GM23338 (cell line): ENCODE results near the gene ACTR2. TPM values are rescaled to one million over a fixed set of nuclear protein-coding genes. Genes with fewer than 3 reads are reported as not detected.

Experiments
- ATAC-seq: fragments of 200-7000 bp; cut with Tn5 transposase; 3 replicates; pipeline ENCODE4 v1.9.1; 2020
- DNase-seq: peaks from one replicate; pipeline ENCODE4 v3.0.0-alpha.2; 2015; ENCODE audit warnings: low spot score
- H2AFZ ChIP-seq: fragments of 200-600 bp; sonication (generic); 2 replicates; pipeline ENCODE4 v1.8.0; 2016; ENCODE audit warnings: antibody characterized with exemption, mild to moderate bottlenecking, moderate library complexity
- H3F3A ChIP-seq: fragments of 200-600 bp; sonication (generic); replicated peaks from 2 replicates; pipeline ENCODE4 v1.8.0; 2017; ENCODE audit warnings: antibody characterized with exemption, mixed run types, low read depth
- H3K27ac ChIP-seq: fragments of 200-600 bp; sonication (generic); 2 replicates; pipeline ENCODE4 v1.6.1; 2016; ENCODE audit warnings: low read depth
- H3K27me3 ChIP-seq: fragments of 200-600 bp; sonication (generic); 2 replicates; pipeline ENCODE4 v1.8.0; 2016; ENCODE audit warnings: mild to moderate bottlenecking, mixed run types, moderate library complexity; ENCODE audit not compliant: insufficient read depth
- H3K36me3 ChIP-seq: fragments of 200-600 bp; sonication (generic); 2 replicates; pipeline ENCODE4 v1.8.0; 2016; ENCODE audit warnings: mild to moderate bottlenecking; ENCODE audit not compliant: insufficient read depth
- H3K4me1 ChIP-seq: fragments of 200-600 bp; sonication (generic); 2 replicates; pipeline ENCODE4 v1.8.0; 2016; ENCODE audit warnings: mild to moderate bottlenecking, moderate library complexity; ENCODE audit not compliant: insufficient read depth
- H3K4me2 ChIP-seq: fragments of 200-600 bp; sonication (generic); 2 replicates; pipeline ENCODE4 v1.7.1; 2017; ENCODE audit warnings: mixed run types
- H3K4me3 ChIP-seq: fragments of 200-600 bp; sonication (generic); 2 replicates; pipeline ENCODE4 v1.6.1; 2016; ENCODE audit warnings: mixed run types
- H3K79me2 ChIP-seq: fragments of 200-600 bp; sonication (generic); replicated peaks from 2 replicates; pipeline ENCODE4 v1.8.0; 2017; ENCODE audit warnings: mild to moderate bottlenecking; ENCODE audit not compliant: insufficient read depth
- H3K9me2 ChIP-seq: fragments of 200-600 bp; sonication (generic); 2 replicates; pipeline ENCODE4 v1.8.0; 2017; ENCODE audit not compliant: insufficient read depth
- H4K20me1 ChIP-seq: fragments of 200-600 bp; sonication (generic); replicated peaks from 2 replicates; pipeline ENCODE4 v1.8.0; 2017; ENCODE audit warnings: mild to moderate bottlenecking; ENCODE audit not compliant: insufficient read depth
- H3K27ac Mint-ChIP-seq: 2 replicates; pipeline ENCODE4 v1.8.0; 2020; ENCODE audit warnings: inconsistent platforms, mild to moderate bottlenecking, moderate library complexity, mixed read lengths
- H3K27me3 Mint-ChIP-seq: 3 replicates; pipeline ENCODE4 v1.8.0; 2022; ENCODE audit warnings: low read depth, mild to moderate bottlenecking, moderate library complexity, mixed read lengths, inconsistent platforms; ENCODE audit not compliant: insufficient read depth, poor library complexity
- H3K36me3 Mint-ChIP-seq: 3 replicates; pipeline ENCODE4 v1.8.0; 2021; ENCODE audit warnings: low read depth, mild to moderate bottlenecking, inconsistent platforms, moderate library complexity, mixed read lengths
- H3K4me1 Mint-ChIP-seq: 3 replicates; pipeline ENCODE4 v1.8.0; 2020; ENCODE audit warnings: mild to moderate bottlenecking, inconsistent platforms, mixed read lengths
- H3K4me3 Mint-ChIP-seq: 3 replicates; pipeline ENCODE4 v1.8.0; 2021; ENCODE audit warnings: moderate library complexity, mild to moderate bottlenecking, inconsistent platforms, mixed read lengths
- H3K9me3 Mint-ChIP-seq: 3 replicates; pipeline ENCODE4 v1.8.0; 2020; ENCODE audit warnings: moderate library complexity, mild to moderate bottlenecking, inconsistent platforms, mixed read lengths
- EZH2 ChIP-seq: fragments of 200-600 bp; sonication (generic); IDR thresholded peaks from one replicate; pipeline ENCODE4 v1.8.0; 2017; ENCODE audit warnings: antibody characterized with exemption, mild to moderate bottlenecking, low read depth; ENCODE audit not compliant: unreplicated experiment
- JUNB ChIP-seq: IDR thresholded peaks from one replicate; pipeline ENCODE4 v1.6.1; 2016; ENCODE audit warnings: antibody characterized with exemption; ENCODE audit not compliant: unreplicated experiment
- ZNF331 ChIP-seq: fragments of 250-450 bp; sonication (Bioruptor Pico); IDR thresholded peaks from 2 replicates; pipeline ENCODE4 v1.5.0; 2020; ENCODE audit warnings: low read depth, mild to moderate bottlenecking, moderate library complexity
- polyA plus RNA-seq: library from polyadenylated mRNA; unstranded; fragments of >200 nt; fragmentation: Nextera tagmentation; extraction: Ambion mirVana; gene quantifications from 2 replicates; pipeline ENCODE4 v1.2.1, GENCODE V29; 2016
- total RNA-seq: library from RNA; depleted of rRNA; stranded (reverse); fragments of >200 nt; shearing (Covaris generic); gene quantifications from 2 replicates; pipeline ENCODE4 v1.2.3, GENCODE V29; 2014
- TF ChIP-seq, protein P1 (sequence below): fragments of 250-450 bp; sonication (Bioruptor Pico); IDR thresholded peaks from 2 replicates; pipeline ENCODE4 v1.5.0; 2020; ENCODE audit warnings: mild to moderate bottlenecking, moderate library complexity
- TF ChIP-seq, protein P2 (sequence below): IDR thresholded peaks from 2 replicates; pipeline ENCODE4 v1.6.1; 2016; ENCODE audit warnings: antibody characterized with exemption

Gene ACTR2
- total and polyA plus RNA-seq, 2 experiments from 2014 or later: 73.6 to 87.6 TPM

DNA sequence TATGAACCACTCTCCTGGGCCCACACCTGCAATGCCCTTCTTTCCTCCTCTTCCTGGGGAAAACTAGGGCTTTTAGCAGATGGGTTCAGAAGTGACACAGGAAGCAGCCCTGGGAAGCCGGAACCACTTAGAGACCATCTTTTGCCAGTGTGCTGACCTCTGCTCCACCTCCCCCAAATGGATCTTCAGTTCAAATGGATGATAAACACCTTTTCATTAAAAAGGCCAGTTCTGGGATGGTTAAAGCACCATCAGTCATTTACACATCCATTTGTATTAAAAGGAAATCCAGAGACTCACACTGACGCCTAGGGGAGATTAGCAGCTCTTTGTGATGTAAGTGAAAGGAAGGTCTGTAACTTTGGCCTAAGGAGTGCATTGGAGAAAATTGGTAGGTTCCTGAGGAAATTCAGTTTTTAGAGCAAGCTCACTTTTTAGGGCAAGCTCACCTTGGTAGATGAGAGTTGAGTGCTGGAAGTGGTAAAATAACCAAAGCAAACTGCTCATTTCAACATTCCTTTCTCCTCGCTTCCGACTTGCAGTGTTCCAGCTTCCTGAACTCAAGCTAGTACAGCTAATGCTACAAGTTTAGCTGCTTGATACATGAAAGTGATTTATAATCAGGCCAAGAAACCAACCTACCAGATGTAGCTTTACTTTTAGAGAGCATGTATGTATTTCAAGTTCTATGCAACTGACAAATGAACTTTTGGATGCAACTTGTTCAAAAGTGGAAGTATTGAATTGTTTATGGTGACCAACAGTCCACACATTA, 47.7 kb downstream of the ACTR2 start (continued):
- TF ChIP-seq, protein P1, sequence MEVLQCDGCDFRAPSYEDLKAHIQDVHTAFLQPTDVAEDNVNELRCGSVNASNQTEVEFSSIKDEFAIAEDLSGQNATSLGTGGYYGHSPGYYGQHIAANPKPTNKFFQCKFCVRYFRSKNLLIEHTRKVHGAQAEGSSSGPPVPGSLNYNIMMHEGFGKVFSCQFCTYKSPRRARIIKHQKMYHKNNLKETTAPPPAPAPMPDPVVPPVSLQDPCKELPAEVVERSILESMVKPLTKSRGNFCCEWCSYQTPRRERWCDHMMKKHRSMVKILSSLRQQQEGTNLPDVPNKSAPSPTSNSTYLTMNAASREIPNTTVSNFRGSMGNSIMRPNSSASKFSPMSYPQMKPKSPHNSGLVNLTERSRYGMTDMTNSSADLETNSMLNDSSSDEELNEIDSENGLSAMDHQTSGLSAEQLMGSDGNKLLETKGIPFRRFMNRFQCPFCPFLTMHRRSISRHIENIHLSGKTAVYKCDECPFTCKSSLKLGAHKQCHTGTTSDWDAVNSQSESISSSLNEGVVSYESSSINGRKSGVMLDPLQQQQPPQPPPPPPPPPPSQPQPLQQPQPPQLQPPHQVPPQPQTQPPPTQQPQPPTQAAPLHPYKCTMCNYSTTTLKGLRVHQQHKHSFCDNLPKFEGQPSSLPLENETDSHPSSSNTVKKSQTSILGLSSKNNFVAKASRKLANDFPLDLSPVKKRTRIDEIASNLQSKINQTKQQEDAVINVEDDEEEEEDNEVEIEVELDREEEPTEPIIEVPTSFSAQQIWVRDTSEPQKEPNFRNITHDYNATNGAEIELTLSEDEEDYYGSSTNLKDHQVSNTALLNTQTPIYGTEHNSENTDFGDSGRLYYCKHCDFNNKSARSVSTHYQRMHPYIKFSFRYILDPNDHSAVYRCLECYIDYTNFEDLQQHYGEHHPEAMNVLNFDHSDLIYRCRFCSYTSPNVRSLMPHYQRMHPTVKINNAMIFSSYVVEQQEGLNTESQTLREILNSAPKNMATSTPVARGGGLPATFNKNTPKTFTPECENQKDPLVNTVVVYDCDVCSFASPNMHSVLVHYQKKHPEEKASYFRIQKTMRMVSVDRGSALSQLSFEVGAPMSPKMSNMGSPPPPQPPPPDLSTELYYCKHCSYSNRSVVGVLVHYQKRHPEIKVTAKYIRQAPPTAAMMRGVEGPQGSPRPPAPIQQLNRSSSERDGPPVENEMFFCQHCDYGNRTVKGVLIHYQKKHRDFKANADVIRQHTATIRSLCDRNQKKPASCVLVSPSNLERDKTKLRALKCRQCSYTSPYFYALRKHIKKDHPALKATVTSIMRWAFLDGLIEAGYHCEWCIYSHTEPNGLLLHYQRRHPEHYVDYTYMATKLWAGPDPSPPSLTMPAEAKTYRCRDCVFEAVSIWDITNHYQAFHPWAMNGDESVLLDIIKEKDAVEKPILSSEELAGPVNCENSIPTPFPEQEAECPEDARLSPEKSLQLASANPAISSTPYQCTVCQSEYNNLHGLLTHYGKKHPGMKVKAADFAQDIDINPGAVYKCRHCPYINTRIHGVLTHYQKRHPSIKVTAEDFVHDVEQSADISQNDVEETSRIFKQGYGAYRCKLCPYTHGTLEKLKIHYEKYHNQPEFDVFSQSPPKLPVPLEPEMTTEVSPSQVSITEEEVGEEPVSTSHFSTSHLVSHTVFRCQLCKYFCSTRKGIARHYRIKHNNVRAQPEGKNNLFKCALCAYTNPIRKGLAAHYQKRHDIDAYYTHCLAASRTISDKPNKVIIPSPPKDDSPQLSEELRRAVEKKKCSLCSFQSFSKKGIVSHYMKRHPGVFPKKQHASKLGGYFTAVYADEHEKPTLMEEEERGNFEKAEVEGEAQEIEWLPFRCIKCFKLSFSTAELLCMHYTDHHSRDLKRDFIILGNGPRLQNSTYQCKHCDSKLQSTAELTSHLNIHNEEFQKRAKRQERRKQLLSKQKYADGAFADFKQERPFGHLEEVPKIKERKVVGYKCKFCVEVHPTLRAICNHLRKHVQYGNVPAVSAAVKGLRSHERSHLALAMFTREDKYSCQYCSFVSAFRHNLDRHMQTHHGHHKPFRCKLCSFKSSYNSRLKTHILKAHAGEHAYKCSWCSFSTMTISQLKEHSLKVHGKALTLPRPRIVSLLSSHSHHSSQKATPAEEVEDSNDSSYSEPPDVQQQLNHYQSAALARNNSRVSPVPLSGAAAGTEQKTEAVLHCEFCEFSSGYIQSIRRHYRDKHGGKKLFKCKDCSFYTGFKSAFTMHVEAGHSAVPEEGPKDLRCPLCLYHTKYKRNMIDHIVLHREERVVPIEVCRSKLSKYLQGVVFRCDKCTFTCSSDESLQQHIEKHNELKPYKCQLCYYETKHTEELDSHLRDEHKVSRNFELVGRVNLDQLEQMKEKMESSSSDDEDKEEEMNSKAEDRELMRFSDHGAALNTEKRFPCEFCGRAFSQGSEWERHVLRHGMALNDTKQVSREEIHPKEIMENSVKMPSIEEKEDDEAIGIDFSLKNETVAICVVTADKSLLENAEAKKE (CRISPR knock-in tag): no peak
- TF ChIP-seq JUNB (no peak), ZNF331 (CRISPR knock-in tag) (no peak)

DNA sequence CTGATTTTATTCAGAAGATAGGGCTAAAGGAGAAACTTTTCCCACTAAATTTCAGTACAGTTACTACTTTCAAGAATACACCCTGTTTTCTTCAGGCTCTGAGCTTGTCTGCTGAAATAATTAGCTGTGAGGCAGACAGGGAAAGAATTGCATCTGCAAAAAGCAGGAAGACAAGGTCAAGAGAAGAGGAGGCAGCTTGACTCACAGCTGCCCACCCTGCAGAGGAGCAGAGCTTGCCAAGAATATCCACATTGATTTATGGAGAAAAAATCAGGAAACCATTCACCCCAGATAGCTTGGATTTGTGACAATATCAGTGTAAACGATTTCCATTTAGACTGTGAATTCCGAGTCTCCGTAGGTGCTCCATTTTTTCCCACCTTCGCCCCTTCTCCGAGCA, 49.0 kb downstream of the ACTR2 start:
- no peaks in the 10 kb centered on the region for H3F3A ChIP-seq
- peaks cover 32% of the 10 kb centered on the region for H4K20me1 ChIP-seq
- no peak overlapping the region for H3K4me2 ChIP-seq
- Mint-ChIP-seq H3K27ac (no peak overlapping the region), H3K27me3 (peaks cover 96% of the 10 kb centered on the region), H3K36me3 (peaks cover 14% of the 10 kb centered on the region; the same call in 2 of the 3 replicates), H3K4me1 (peaks cover 8% of the 10 kb centered on the region; the same call in 2 of the 3 replicates), H3K4me3 (no peak overlapping the region), H3K9me3 (no peaks in the 10 kb centered on the region)
- no peaks in the 10 kb centered on the region for H3K4me1 ChIP-seq
- no peaks in the 10 kb centered on the region; the same call in 1 of the 2 replicates for H3K79me2 ChIP-seq
- H3K27ac ChIP-seq: no peak overlapping the region
- no peaks in the 10 kb centered on the region; the same call in 1 of the 2 replicates for H3K36me3 ChIP-seq
- no peak for DNase-seq
- no peaks in the 10 kb centered on the region for H3K9me2 ChIP-seq
- no peak overlapping the region for H3K4me3 ChIP-seq
- TF ChIP-seq, protein P2, sequence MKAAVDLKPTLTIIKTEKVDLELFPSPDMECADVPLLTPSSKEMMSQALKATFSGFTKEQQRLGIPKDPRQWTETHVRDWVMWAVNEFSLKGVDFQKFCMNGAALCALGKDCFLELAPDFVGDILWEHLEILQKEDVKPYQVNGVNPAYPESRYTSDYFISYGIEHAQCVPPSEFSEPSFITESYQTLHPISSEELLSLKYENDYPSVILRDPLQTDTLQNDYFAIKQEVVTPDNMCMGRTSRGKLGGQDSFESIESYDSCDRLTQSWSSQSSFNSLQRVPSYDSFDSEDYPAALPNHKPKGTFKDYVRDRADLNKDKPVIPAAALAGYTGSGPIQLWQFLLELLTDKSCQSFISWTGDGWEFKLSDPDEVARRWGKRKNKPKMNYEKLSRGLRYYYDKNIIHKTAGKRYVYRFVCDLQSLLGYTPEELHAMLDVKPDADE: no peak
- TF ChIP-seq EZH2: peak; percentile 9
- no peak overlapping the region for H2AFZ ChIP-seq
- ATAC-seq: no peak
- peaks cover 100% of the 10 kb centered on the region for H3K27me3 ChIP-seq
